ENCODE data around the gene ADGRD1.

DNA sequence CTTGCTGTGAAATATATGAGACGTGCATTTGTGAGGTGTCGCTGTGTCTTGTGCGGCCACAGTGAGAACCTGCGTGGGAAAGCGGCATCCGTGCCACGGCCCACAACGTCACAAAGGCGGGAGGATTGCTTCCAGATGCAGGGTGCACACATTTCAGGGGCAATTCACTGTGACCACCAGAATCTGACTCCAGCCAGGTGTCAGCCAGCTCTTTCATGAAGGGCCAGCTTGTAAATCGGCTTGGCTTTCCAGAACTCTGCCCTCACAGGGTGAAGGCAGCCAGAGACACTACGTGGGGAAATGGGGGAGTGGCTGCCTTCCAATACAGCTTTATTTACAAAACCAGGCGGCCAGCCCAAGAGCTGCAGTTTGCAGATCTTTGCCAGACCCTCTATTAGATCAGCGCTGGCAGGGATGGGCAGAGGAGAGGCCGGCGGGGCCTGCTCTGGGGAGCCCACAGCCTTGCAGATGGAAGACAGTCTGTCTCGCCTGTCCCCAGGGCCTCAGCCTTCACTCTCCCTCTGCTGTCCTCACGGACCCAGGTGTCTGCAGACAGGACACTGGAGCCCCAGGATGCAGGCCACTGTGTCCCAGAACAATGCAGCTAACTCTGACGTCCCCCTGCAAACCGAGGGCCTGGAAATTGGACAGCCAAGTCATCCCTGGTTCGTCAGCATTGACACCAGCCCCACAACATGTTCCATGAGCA is 53.5 kb downstream of the ADGRD1 start:
- TF ChIP-seq FOXM1 (IDR thresholded peaks at IDR 0.05; ENCODE audit: low read depth) (no peak), SIN3A (IDR thresholded peaks at IDR 0.05; ENCODE audit: borderline replicate concordance, low read depth, low read length) (no peak)
- TF ChIP-seq, protein P1, sequence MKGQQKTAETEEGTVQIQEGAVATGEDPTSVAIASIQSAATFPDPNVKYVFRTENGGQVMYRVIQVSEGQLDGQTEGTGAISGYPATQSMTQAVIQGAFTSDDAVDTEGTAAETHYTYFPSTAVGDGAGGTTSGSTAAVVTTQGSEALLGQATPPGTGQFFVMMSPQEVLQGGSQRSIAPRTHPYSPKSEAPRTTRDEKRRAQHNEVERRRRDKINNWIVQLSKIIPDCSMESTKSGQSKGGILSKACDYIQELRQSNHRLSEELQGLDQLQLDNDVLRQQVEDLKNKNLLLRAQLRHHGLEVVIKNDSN (IDR thresholded peaks at IDR 0.05; ENCODE audit: borderline replicate concordance, low read depth) = no peak
- TF ChIP-seq, protein P2, sequence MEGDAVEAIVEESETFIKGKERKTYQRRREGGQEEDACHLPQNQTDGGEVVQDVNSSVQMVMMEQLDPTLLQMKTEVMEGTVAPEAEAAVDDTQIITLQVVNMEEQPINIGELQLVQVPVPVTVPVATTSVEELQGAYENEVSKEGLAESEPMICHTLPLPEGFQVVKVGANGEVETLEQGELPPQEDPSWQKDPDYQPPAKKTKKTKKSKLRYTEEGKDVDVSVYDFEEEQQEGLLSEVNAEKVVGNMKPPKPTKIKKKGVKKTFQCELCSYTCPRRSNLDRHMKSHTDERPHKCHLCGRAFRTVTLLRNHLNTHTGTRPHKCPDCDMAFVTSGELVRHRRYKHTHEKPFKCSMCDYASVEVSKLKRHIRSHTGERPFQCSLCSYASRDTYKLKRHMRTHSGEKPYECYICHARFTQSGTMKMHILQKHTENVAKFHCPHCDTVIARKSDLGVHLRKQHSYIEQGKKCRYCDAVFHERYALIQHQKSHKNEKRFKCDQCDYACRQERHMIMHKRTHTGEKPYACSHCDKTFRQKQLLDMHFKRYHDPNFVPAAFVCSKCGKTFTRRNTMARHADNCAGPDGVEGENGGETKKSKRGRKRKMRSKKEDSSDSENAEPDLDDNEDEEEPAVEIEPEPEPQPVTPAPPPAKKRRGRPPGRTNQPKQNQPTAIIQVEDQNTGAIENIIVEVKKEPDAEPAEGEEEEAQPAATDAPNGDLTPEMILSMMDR (IDR thresholded peaks at IDR 0.05) = no peak

All from SK-N-SH (cell line).